IPS-20b (cell line): ENCODE results near the gene RPL22L1.
"Not testable (repeated sequence)": the region's sequence is repeated elsewhere in the genome, so short reads cannot be mapped to it uniquely, and the experiment has no call there.

Experiments
- H3K27ac ChIP-seq: one replicate; pipeline ENCODE4 v1.5.1; 2013; ENCODE audit warnings: low read length
- H3K27me3 ChIP-seq: 2 replicates; pipeline ENCODE4 v1.6.1; 2013; ENCODE audit warnings: mild to moderate bottlenecking, low read length, inconsistent platforms; ENCODE audit not compliant: insufficient read depth
- H3K36me3 ChIP-seq: 2 replicates; pipeline ENCODE4 v1.6.1; 2013; ENCODE audit warnings: low read depth, mild to moderate bottlenecking, inconsistent platforms, low read length, moderate library complexity; ENCODE audit not compliant: insufficient read depth
- H3K4me1 ChIP-seq: 2 replicates; pipeline ENCODE4 v1.6.1; 2013; ENCODE audit warnings: mild to moderate bottlenecking, control low read depth, inconsistent platforms, low read length, moderate library complexity; ENCODE audit not compliant: insufficient read depth
- H3K4me3 ChIP-seq: 2 replicates; pipeline ENCODE4 v1.5.1; 2013; ENCODE audit warnings: mild to moderate bottlenecking, low read length, inconsistent platforms
- H3K9ac ChIP-seq: 2 replicates; pipeline ENCODE4 v1.6.1; 2013; ENCODE audit warnings: low read depth, mild to moderate bottlenecking, inconsistent platforms, low read length, moderate library complexity
- H3K9me3 ChIP-seq: 2 replicates; pipeline ENCODE4 v1.6.1; 2013; ENCODE audit warnings: mild to moderate bottlenecking, low read depth, low read length, inconsistent platforms; ENCODE audit not compliant: insufficient read depth

The RPL22L1 gene

DNA sequence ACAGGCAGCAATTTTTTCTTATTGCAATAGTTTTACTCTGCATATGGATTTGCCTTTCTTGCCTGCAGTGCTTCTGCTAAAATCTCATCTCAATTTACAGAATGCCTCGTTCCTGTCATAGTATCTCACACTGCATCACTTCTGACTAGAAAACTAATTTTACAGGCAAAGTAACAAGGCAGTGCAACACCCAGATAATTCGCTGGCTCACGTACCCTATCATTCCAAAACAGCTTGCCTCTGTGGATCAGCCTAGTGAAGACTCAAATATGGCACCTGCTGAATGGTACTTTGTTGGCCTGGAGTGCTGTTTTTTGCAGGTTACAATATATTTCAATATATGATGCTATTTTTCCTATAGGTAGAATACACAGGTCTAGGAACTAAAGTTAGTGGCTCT, 33.1 kb upstream of the RPL22L1 start:
- Histone ChIP-seq H3K4me3 (no peak overlapping the region), H3K27ac (no peak overlapping the region), H3K27me3 (peaks cover 26% of the 10 kb centered on the region), H3K9me3 (no peaks in the 10 kb centered on the region), H3K36me3 (no peaks in the 10 kb centered on the region), H3K9ac (no peak overlapping the region), H3K4me1 (no peaks in the 10 kb centered on the region)

DNA sequence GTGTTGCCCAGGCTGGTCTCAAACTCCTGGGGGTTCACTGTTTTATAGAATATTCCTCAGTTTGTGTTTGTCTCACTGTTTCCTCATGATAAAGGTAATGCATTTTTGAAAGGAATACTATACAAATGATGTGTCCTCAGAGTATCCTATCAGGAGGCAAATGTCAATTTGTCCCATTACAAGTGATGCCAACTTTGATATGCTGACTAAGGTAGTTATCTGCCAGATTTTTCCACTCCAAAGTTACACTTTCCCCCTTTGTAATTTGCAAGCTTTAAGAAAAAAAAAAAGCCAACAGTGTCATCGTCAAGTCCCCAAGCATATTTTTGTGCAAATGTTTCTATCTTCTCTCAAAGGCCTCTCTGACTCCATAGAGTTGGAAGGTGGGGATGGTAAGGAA, 29.5 kb upstream of the RPL22L1 start:
- no peaks in the 10 kb centered on the region for H3K4me1 ChIP-seq
- H3K9ac ChIP-seq, result no peak overlapping the region
- H3K27me3 ChIP-seq, result no peaks in the 10 kb centered on the region
- no peak overlapping the region for H3K4me3 ChIP-seq
- H3K9me3 ChIP-seq, result peaks cover 11% of the 10 kb centered on the region
- H3K36me3 ChIP-seq, result no peaks in the 10 kb centered on the region; the same call in 1 of the 2 replicates
- no peak overlapping the region for H3K27ac ChIP-seq

DNA sequence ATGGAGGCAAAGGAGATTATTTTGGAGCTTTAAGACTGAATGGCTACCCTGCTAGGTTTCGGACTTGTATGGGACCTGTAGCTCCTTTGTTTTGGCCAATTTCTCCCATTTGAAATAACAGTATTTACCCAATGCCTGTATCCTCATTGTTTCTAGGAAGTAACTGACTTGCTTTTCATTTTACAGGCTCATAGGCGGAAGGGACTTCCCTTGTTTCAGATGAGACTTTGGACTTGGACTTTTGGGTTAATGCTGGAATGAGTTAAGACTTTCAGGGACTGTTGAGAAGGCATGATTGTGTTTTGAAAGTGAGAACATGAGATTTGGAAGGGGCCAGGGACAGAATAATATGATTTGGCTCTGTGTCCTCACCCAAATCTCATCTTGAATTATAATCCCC, 28.0 kb upstream of the RPL22L1 start:
- Histone ChIP-seq H3K4me1 (no peaks in the 10 kb centered on the region), H3K27ac (no peak overlapping the region), H3K9ac (no peak overlapping the region), H3K9me3 (peaks cover 11% of the 10 kb centered on the region), H3K27me3 (no peaks in the 10 kb centered on the region), H3K4me3 (no peak overlapping the region), H3K36me3 (no peaks in the 10 kb centered on the region; the same call in 1 of the 2 replicates)

DNA sequence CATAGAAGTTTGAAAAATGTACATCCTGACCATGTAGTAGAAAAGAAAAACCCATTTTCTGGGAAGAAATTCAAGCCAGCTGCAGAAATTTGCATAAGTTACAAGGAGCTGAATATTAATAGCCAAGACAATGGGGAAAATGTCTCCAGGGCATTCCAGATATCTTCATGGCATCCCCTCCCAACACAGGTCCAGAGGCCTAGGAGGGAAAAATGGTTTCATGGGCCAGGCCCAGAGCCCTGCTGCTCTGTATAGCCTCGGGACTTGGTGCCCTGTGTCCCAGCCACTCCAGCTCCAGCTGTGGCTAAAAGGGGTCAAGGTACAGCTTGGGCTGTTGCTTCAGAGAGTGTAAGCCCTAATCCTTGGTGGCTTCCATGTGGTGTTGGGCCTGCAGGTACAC, 27.2 kb upstream of the RPL22L1 start:
- H3K27me3 ChIP-seq, H3K9ac ChIP-seq, H3K4me1 ChIP-seq, H3K4me3 ChIP-seq, H3K36me3 ChIP-seq, H3K27ac ChIP-seq: not testable (repeated sequence)
- peaks cover 11% of the 10 kb centered on the region for H3K9me3 ChIP-seq

- Histone ChIP-seq H3K4me1 (no peaks in the 10 kb centered on the region), H3K27ac (no peak overlapping the region), H3K9me3 (peaks cover 11% of the 10 kb centered on the region), H3K27me3 (no peaks in the 10 kb centered on the region), H3K36me3 (no peaks in the 10 kb centered on the region; the same call in 1 of the 2 replicates), H3K9ac (no peak overlapping the region), H3K4me3 (no peak overlapping the region)
Observed at GRCh38 chr3:170896781-170897180, 26.8 kb upstream of the RPL22L1 start.

DNA sequence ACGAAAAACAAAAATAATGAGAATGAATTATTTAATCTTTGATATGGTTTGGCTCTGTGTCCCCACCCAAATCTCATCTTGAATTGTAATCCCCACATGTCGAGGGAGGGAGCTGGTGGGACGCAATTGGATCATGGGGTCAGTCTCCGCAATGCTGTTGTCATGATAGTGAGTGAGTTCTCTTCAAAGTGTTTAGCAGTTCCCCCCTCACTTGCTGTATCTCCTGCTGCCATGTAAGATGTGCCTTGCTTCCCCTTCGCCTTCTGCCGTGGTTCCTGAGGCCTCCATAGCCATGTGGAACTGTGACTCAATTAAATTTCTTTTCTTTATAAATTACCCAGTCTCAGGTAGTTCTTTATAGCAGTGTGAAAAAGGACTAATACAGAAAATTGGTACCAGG, 26.3 kb upstream of the RPL22L1 start:
- not testable (repeated sequence) for H3K4me1 ChIP-seq, H3K9ac ChIP-seq, H3K27ac ChIP-seq, H3K4me3 ChIP-seq, H3K27me3 ChIP-seq, H3K36me3 ChIP-seq
- H3K9me3 ChIP-seq, result peaks cover 11% of the 10 kb centered on the region

DNA sequence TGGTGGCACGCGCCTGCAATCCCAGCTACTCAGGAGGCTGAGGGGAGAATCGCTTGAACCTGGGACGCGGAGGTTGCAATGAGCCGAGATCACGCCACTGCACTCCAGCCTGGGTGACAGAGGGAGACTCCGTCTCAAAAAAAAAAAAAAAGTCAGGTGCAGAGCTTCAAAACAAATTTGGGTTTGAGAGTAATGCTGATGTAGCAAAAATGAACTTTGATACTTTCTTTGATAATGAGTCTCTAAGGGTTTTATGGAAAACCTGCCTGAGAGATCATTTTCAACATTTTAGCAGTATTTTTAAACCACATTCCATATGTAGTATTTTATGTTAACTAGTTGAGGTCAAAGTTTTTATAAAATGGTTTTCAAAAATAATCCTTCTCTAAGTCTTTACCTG, 23.9 kb upstream of the RPL22L1 start:
- H3K27ac ChIP-seq, result no peak overlapping the region
- no peak overlapping the region for H3K9ac ChIP-seq
- no peaks in the 10 kb centered on the region for H3K4me1 ChIP-seq
- H3K36me3 ChIP-seq, result no peaks in the 10 kb centered on the region; the same call in 1 of the 2 replicates
- peaks cover 11% of the 10 kb centered on the region for H3K9me3 ChIP-seq
- H3K27me3 ChIP-seq, result no peaks in the 10 kb centered on the region
- no peak overlapping the region for H3K4me3 ChIP-seq

GRCh38 chr3:170889630-170890029, 19.6 kb upstream of the RPL22L1 start:
- Histone ChIP-seq H3K4me1 (no peaks in the 10 kb centered on the region), H3K9ac (no peak overlapping the region), H3K36me3 (no peaks in the 10 kb centered on the region), H3K27me3 (no peaks in the 10 kb centered on the region), H3K4me3 (no peak overlapping the region), H3K9me3 (peaks cover under 1% of the 10 kb centered on the region; the same call in 1 of the 2 replicates), H3K27ac (no peak overlapping the region)

DNA sequence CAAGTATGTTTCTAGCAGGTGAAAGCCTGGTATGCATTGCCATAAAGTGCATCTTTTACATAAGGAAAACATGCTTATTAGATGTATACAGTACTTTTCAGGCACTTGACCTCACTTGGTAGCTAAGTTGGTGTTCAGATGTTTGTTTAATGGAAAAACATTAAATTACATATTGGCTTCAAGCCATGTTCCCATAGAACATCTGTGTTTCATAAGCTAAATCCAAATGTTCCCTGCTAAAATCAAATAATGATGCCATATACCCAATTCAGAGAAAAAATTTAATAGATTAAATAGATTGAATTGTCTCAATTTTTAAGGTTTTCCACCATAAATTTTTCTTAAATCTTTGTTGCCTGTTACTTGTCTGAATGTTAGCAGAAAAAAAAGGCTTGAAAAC, 19.1 kb upstream of the RPL22L1 start:
- Histone ChIP-seq H3K27ac (no peak overlapping the region), H3K4me1 (no peaks in the 10 kb centered on the region), H3K36me3 (no peaks in the 10 kb centered on the region), H3K9me3 (peaks cover 4% of the 10 kb centered on the region; the same call in 1 of the 2 replicates), H3K27me3 (no peaks in the 10 kb centered on the region), H3K9ac (no peak overlapping the region), H3K4me3 (no peak overlapping the region)

- H3K27ac ChIP-seq, H3K4me1 ChIP-seq, H3K4me3 ChIP-seq, H3K9ac ChIP-seq, H3K9me3 ChIP-seq, H3K36me3 ChIP-seq, H3K27me3 ChIP-seq: not testable (repeated sequence)
Observed at GRCh38 chr3:170884109-170884930, 14.3 kb upstream of the RPL22L1 start.

DNA sequence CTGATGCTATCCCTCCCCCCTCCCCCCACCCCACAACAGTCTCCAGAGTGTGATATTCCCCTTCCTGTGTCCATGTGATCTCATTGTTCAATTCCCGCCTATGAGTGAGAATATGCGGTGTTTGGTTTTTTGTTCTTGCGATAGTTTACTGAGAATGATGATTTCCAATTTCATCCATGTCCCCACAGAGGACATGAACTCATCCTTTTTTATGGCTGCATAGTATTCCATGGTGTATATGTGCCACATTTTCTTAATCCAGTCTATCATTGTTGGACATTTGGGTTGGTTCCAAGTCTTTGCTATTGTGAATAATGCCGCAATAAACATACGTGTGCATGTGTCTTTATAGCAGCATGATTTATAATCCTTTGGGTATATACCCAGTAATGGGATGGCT, 8.7 kb upstream of the RPL22L1 start:
- H3K9me3 ChIP-seq, H3K9ac ChIP-seq, H3K4me3 ChIP-seq: not testable (repeated sequence)

GRCh38 chr3:170877311-170877710, 7.3 kb upstream of the RPL22L1 start:
- H3K27ac ChIP-seq, H3K9me3 ChIP-seq, H3K9ac ChIP-seq, H3K4me1 ChIP-seq, H3K36me3 ChIP-seq, H3K4me3 ChIP-seq, H3K27me3 ChIP-seq: not testable (repeated sequence)

More for the DNA sequence above, 8.7 kb upstream of the RPL22L1 start:
- not testable (repeated sequence) for H3K36me3 ChIP-seq, H3K4me1 ChIP-seq, H3K27me3 ChIP-seq, H3K27ac ChIP-seq
